PC-3 (cell line): ENCODE results near the gene LAG3. TPM values are rescaled to one million over a fixed set of nuclear protein-coding genes. Genes with fewer than 3 reads are reported as not detected.
A peak's percentile ranks its signal among the peaks of the same experiment; 100 is the strongest.

ENCODE experiments used
- ATAC-seq: fragments of 200-7000 bp; cut with Tn5 transposase; 2 replicates; pipeline ENCODE4 v1.9.1; 2020; ENCODE audit warnings: mild to moderate bottlenecking, moderate library complexity
- BruUV-seq: library from RNA; stranded (reverse); fragments of 400-500 nt; replicated peaks from 2 replicates; lab custom pipeline; 2021; lab: Mats Ljungman, UMichigan
- CTCF ChIA-PET: fragments of 300-600 bp; sonication (Branson Sonifier 250); formaldehyde crosslinking; loops from one replicate; lab custom pipeline; 2022; ENCODE audit warnings: antibody characterized with exemption; lab: Charles Lee
- POLR2A ChIA-PET: fragments of 300-600 bp; sonication (Branson Sonifier 250); formaldehyde crosslinking; loops from one replicate; lab custom pipeline; 2022; ENCODE audit warnings: antibody characterized with exemption; ENCODE audit not compliant: unreplicated experiment; lab: Charles Lee
- DNase-seq: peaks from one replicate; pipeline ENCODE4 v3.0.0-alpha.2; 2015
- H2AFZ ChIP-seq: fragments of 300-600 bp; sonication (generic); 2 replicates; pipeline ENCODE4 v1.6.0; 2016; ENCODE audit warnings: antibody characterized with exemption, low read length
- H3F3A ChIP-seq: fragments of 300-600 bp; sonication (generic); one replicate; pipeline ENCODE4 v1.6.0; 2017; ENCODE audit warnings: antibody characterized with exemption, low read length, control low read depth, mild to moderate bottlenecking; ENCODE audit not compliant: unreplicated experiment
- H3K27ac ChIP-seq: fragments of 300-600 bp; sonication (generic); 2 replicates; pipeline ENCODE4 v1.5.1; 2016; ENCODE audit warnings: mild to moderate bottlenecking, low read length
- H3K27me3 ChIP-seq: fragments of 300-600 bp; sonication (generic); 2 replicates; pipeline ENCODE4 v1.6.1; 2016; ENCODE audit warnings: low read length, mixed read lengths
- H3K36me3 ChIP-seq: fragments of 300-600 bp; sonication (generic); 2 replicates; pipeline ENCODE4 v1.6.1; 2016; ENCODE audit warnings: low read depth, mixed run types, low read length, mixed read lengths
- H3K4me1 ChIP-seq: fragments of 300-600 bp; sonication (generic); 2 replicates; pipeline ENCODE4 v1.5.1; 2016; ENCODE audit warnings: low read length; ENCODE audit not compliant: insufficient read depth
- H3K4me2 ChIP-seq: fragments of 300-600 bp; sonication (generic); 2 replicates; pipeline ENCODE4 v1.6.0; 2016; ENCODE audit warnings: low read length
- H3K4me3 ChIP-seq: fragments of 300-600 bp; sonication (generic); 2 replicates; pipeline ENCODE4 v1.5.1; 2016; ENCODE audit warnings: mild to moderate bottlenecking, low read length, mixed read lengths
- H3K79me2 ChIP-seq: fragments of 300-600 bp; sonication (generic); 2 replicates; pipeline ENCODE4 v1.6.1; 2017; ENCODE audit warnings: low read length, mixed read lengths
- H3K9ac ChIP-seq: fragments of 300-600 bp; sonication (generic); 2 replicates; pipeline ENCODE4 v1.6.0; 2016; ENCODE audit warnings: mild to moderate bottlenecking, low read length
- H3K9me2 ChIP-seq: fragments of 300-600 bp; sonication (generic); replicated peaks from 2 replicates; pipeline ENCODE4 v1.6.1; 2016; ENCODE audit warnings: mixed run types, low read length, mixed read lengths
- H3K9me3 ChIP-seq: fragments of 300-600 bp; sonication (generic); 2 replicates; pipeline ENCODE4 v1.6.1; 2016; ENCODE audit warnings: low read length, mixed read lengths
- H4K20me1 ChIP-seq: fragments of 300-600 bp; sonication (generic); 2 replicates; pipeline ENCODE4 v1.6.1; 2016; ENCODE audit warnings: low read length, mixed read lengths
- EZH2 ChIP-seq: fragments of 300-600 bp; sonication (generic); IDR thresholded peaks from one replicate; pipeline ENCODE4 v1.6.1; 2017; ENCODE audit warnings: antibody characterized with exemption, mild to moderate bottlenecking, low read length; ENCODE audit not compliant: unreplicated experiment
- EZH2phosphoT487 ChIP-seq: fragments of 300-600 bp; sonication (generic); IDR thresholded peaks from 2 replicates; pipeline ENCODE4 v1.6.1; 2018; ENCODE audit warnings: mild to moderate bottlenecking, antibody characterized with exemption, low read length, borderline replicate concordance
- intact Hi-C: fragments of 100-400 bp; cut with micrococcal nuclease; formaldehyde crosslinking; loops from 2 replicates; pipeline ENCODE4 v1.9.0; 2023
- total RNA-seq: library from RNA; depleted of rRNA; stranded (reverse); fragments of >200 nt; gene quantifications from 2 replicates; pipeline ENCODE4 v1.2.3, GENCODE V29; 2014
- TF ChIP-seq, protein P1 (sequence below): fragments of 300-600 bp; sonication (generic); conservative IDR thresholded peaks from 2 replicates; pipeline ENCODE4 v1.5.1; 2017; ENCODE audit warnings: antibody characterized with exemption, low read depth, mild to moderate bottlenecking, low read length

The LAG3 gene
- total RNA-seq, 1 experiment from 2014 or later = 0.58 TPM

DNA sequence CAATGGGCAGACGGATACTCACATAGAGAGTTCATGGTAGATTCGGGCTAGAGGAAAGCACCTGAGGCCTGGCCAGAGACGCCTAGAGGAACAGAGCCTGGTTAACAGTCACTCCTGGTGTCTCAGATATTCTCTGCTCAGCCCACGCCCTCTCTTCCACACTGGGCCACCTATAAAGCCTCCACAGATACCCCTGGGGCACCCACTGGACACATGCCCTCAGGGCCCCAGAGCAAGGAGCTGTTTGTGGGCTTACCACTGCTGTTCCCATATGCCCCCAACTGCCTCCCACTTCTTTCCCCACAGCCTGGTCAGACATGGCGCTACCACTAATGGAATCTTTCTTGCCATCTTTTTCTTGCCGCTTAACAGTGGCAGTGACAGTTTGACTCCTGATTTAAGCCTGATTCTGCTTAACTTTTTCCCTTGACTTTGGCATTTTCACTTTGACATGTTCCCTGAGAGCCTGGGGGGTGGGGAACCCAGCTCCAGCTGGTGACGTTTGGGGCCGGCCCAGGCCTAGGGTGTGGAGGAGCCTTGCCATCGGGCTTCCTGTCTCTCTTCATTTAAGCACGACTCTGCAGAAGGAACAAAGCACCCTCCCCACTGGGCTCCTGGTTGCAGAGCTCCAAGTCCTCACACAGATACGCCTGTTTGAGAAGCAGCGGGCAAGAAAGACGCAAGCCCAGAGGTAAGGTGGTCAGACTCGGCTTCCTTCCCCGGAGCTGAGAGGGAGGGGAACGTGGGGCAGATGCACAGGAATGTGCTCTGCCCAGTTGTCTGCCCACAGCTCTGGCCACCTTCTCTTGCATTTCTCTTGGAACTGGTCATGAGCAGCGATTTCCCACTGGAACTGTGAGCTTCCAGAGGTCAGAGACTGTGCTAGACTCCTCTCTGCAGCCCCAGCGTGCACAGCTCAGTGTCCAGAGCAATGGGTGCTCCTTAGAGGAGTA, 16.9 kb downstream of the LAG3 start, which contains the start of gene CD4:
Gene CD4 (plus strand): TSS at position 557 of the 953 bp plus-strand sequence. CDS start 10,611 bp downstream, outside the sequence.
- Histone ChIP-seq H3K79me2 (no peaks in the 10 kb centered on the region), H3K4me2 (no peak within 1 kb of the TSS), H3K27ac (no peak within 1 kb of the TSS), H3K4me3 (no peak within 1 kb of the TSS), H3K36me3 (no peaks in the 10 kb centered on the region), H3K9me3 (no peaks in the 10 kb centered on the region), H3K9me2 (no peaks in the 10 kb centered on the region), H3K4me1 (no peaks in the 10 kb centered on the region), H3K9ac (no peak within 1 kb of the TSS), H4K20me1 (no peaks in the 10 kb centered on the region), H3F3A (no peaks in the 10 kb centered on the region), H3K27me3 (no peaks in the 10 kb centered on the region), H2AFZ (no peak within 1 kb of the TSS)
- intact Hi-C loops = no loop called here
- TF ChIP-seq EZH2 = no peak
- TF ChIP-seq, protein P1, sequence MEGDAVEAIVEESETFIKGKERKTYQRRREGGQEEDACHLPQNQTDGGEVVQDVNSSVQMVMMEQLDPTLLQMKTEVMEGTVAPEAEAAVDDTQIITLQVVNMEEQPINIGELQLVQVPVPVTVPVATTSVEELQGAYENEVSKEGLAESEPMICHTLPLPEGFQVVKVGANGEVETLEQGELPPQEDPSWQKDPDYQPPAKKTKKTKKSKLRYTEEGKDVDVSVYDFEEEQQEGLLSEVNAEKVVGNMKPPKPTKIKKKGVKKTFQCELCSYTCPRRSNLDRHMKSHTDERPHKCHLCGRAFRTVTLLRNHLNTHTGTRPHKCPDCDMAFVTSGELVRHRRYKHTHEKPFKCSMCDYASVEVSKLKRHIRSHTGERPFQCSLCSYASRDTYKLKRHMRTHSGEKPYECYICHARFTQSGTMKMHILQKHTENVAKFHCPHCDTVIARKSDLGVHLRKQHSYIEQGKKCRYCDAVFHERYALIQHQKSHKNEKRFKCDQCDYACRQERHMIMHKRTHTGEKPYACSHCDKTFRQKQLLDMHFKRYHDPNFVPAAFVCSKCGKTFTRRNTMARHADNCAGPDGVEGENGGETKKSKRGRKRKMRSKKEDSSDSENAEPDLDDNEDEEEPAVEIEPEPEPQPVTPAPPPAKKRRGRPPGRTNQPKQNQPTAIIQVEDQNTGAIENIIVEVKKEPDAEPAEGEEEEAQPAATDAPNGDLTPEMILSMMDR = no peak
- TF ChIP-seq EZH2phosphoT487 = no peak
- ATAC-seq (no peak), DNase-seq (no peak)
- CTCF ChIA-PET = no interaction called here
- POLR2A ChIA-PET = no interaction called here
- no TSS peak for BruUV-seq

DNA sequence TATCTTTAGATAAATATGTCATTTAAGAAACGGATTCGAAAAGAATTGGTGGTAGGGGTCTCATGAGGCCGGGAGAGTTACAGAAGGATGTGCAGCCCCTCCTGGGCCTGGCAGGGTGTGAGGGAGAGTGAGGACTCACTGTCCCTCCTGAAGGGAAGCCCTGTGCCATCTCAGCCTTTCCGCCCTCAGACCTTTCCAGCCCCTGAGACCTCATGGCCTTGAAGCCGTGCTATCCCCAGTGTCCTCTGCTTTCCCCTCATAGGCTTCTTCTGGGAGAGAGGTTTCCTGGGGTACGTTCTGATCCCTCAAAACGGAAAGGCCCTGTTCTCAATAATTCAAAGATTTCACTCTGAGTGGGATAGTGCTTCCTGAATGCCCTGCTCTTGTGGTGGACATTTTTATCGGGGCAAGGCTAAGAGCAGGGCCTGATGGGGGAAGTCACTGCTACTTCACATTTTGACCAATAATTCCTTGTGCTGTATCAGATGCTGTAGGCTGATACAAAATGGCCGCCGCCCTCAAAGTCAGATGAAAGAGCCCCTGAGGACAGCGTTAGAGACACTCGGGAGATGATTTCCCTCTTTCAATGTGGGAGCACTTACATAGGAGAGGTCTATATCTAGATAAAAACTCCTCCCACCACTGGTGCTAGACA, 18.3 kb downstream of the LAG3 start:
- intact Hi-C loops = no loop called here
- TF ChIP-seq, protein P1 = no peak
- TF ChIP-seq EZH2 (no peak), EZH2phosphoT487 (no peak)
- no peaks in the 10 kb centered on the region for H3K4me1 ChIP-seq
- no TSS peak for BruUV-seq
- no peak for ATAC-seq
- no peaks in the 10 kb centered on the region for H3K27me3 ChIP-seq
- H3K9me2 ChIP-seq = no peaks in the 10 kb centered on the region
- no peak overlapping the region for H3K4me3 ChIP-seq
- no peaks in the 10 kb centered on the region for H3K9me3 ChIP-seq
- DNase-seq = no peak
- H2AFZ ChIP-seq = 0 out of 2 replicates have a peak overlapping the region, but pooled peaks have one; percentile 26
- no peak overlapping the region for H3K27ac ChIP-seq
- H3K79me2 ChIP-seq = no peaks in the 10 kb centered on the region
- H3K36me3 ChIP-seq = no peaks in the 10 kb centered on the region
- no peaks in the 10 kb centered on the region for H3F3A ChIP-seq
- no peak overlapping the region for H3K9ac ChIP-seq
- no peak overlapping the region for H3K4me2 ChIP-seq
- ChIA-PET POLR2A (no interaction called here), CTCF (no interaction called here)
- no peaks in the 10 kb centered on the region for H4K20me1 ChIP-seq
